ENCODE data around the gene RGL3.
"Not testable (repeated sequence)": the region's sequence is repeated elsewhere in the genome, so short reads cannot be mapped to it uniquely, and the experiment has no call there.

The RGL3 gene

GRCh38 chr19:11379857-11380350 lies 39.2 kb downstream of the RGL3 start:
- Histone ChIP-seq H3K9me3 (no peaks in the 10 kb centered on the region), H3K4me3 (ENCODE audit: low read depth in 1 of 2, low read length in 1 of 2) (peak overlapping the region; percentile 90 to 96), H3K4me1 (ENCODE audit: control insufficient read depth in 1 of 2, insufficient read depth in 1 of 2, low read depth in 1 of 2, low read length in 1 of 2) (peaks cover 92 to 94% of the 10 kb centered on the region in 2 experiments), H3K36me3 (peaks cover 15% of the 10 kb centered on the region), H3K27ac (peak overlapping the region; percentile 95), H3K27me3 (peaks cover 11% of the 10 kb centered on the region)
- no peak for TF ChIP-seq CTCF (IDR thresholded peaks at IDR 0.05)

GRCh38 chr19:11379269-11379845 lies 39.8 kb downstream of the RGL3 start:
- peaks cover 88 to 90% of the 10 kb centered on the region in 2 experiments for H3K4me1 ChIP-seq (ENCODE audit: control insufficient read depth in 1 of 2, insufficient read depth in 1 of 2, low read depth in 1 of 2, low read length in 1 of 2)
- H3K4me3 ChIP-seq (ENCODE audit: low read depth in 1 of 2, low read length in 1 of 2): peak overlapping the region in 1 of 2 experiments; percentile 96
- H3K36me3 ChIP-seq: peaks cover 15% of the 10 kb centered on the region
- H3K27me3 ChIP-seq: peaks cover 11% of the 10 kb centered on the region
- H3K27ac ChIP-seq: peak overlapping the region; percentile 95
- not testable (repeated sequence) for H3K9me3 ChIP-seq

GRCh38 chr19:11378319-11379189 lies 40.6 kb downstream of the RGL3 start:
- Histone ChIP-seq H3K4me1 (ENCODE audit: control insufficient read depth in 1 of 2, insufficient read depth in 1 of 2, low read depth in 1 of 2, low read length in 1 of 2) (peaks cover 88 to 91% of the 10 kb centered on the region in 2 experiments), H3K9me3 (no peaks in the 10 kb centered on the region), H3K4me3 (ENCODE audit: low read depth in 1 of 2, low read length in 1 of 2) (no peak overlapping the region), H3K27ac (peak overlapping the region; percentile 95), H3K36me3 (peaks cover 15% of the 10 kb centered on the region), H3K27me3 (peaks cover 5% of the 10 kb centered on the region)
- TF ChIP-seq CTCF (IDR thresholded peaks at IDR 0.05): peak; percentile 34

- Histone ChIP-seq H3K4me1 (ENCODE audit: control insufficient read depth in 1 of 2, insufficient read depth in 1 of 2, low read depth in 1 of 2, low read length in 1 of 2) (peaks cover 81 to 87% of the 10 kb centered on the region in 2 experiments), H3K27ac (peak overlapping the region; percentile 95), H3K36me3 (peaks cover 15% of the 10 kb centered on the region), H3K27me3 (no peaks in the 10 kb centered on the region), H3K9me3 (no peaks in the 10 kb centered on the region), H3K4me3 (ENCODE audit: low read depth in 1 of 2, low read length in 1 of 2) (no peak overlapping the region)
- no peak for TF ChIP-seq CTCF (IDR thresholded peaks at IDR 0.05)
Observed at GRCh38 chr19:11377756-11378155, 41.4 kb downstream of the RGL3 start.

- Histone ChIP-seq H3K4me1 (ENCODE audit: control insufficient read depth in 1 of 2, insufficient read depth in 1 of 2, low read depth in 1 of 2, low read length in 1 of 2) (peaks cover 76 to 82% of the 10 kb centered on the region in 2 experiments), H3K27me3 (no peaks in the 10 kb centered on the region), H3K27ac (peak overlapping the region; percentile 95), H3K36me3 (peaks cover 15% of the 10 kb centered on the region), H3K9me3 (no peaks in the 10 kb centered on the region), H3K4me3 (ENCODE audit: low read depth in 1 of 2, low read length in 1 of 2) (peak overlapping the region; percentile 84 to 93)
- TF ChIP-seq CTCF (IDR thresholded peaks at IDR 0.05): no peak
Observed at GRCh38 chr19:11377237-11377636, 41.9 kb downstream of the RGL3 start.

All from neutrophil (primary cell).